Right lobe of liver (tissue), 6 donors: ENCODE data around the gene MYADML2. TPM values are rescaled to one million over a fixed set of nuclear protein-coding genes. Genes with fewer than 3 reads are reported as not detected.

ENCODE experiments used
- ATAC-seq, 4 donors: fragments of 200-7000 bp; cut with Tn5 transposase; one replicate each; pipeline ENCODE4 v1.9.1; 2020; ENCODE audit warnings: mild to moderate bottlenecking in 4 of 4, moderate library complexity in 4 of 4
- DNase-seq, 3 donors: peaks; one replicate each; pipeline ENCODE4 v3.0.0-alpha.2; 2020
- H3K27ac ChIP-seq, 3 donors: fragments of 200-600 bp; one replicate each; pipeline ENCODE4 v1.8.0; 2022
- H3K27me3 ChIP-seq, 2 donors: fragments of 200-600 bp; one replicate each; pipeline ENCODE4 v1.8.0; 2022
- H3K36me3 ChIP-seq, 4 donors: fragments of 200-600 bp; sonication (generic) in 1 of 4; one replicate each; pipeline versions ENCODE4 v1.5.1 to v1.8.0; 2017 to 2022; ENCODE audit warnings: control low read depth in 1 of 4
- H3K4me1 ChIP-seq, 4 donors: fragments of 200-600 bp; sonication (generic) in 1 of 4; one replicate each; pipeline versions ENCODE4 v1.5.1 to v1.8.0; 2017 to 2022; ENCODE audit warnings: control low read depth in 1 of 4
- H3K4me3 ChIP-seq, 3 donors: fragments of 200-600 bp; one replicate each; pipeline ENCODE4 v1.8.0; 2022
- H3K9me3 ChIP-seq, 4 donors: fragments of 200-600 bp; sonication (generic) in 1 of 4; one replicate each; pipeline versions ENCODE4 v1.5.1 to v1.8.0; 2017 to 2022; ENCODE audit warnings: control low read depth in 1 of 4
- POLR2A ChIP-seq: fragments of 450-650 bp; IDR thresholded peaks from one replicate; pipeline ENCODE4 v1.6.1; 2017; ENCODE audit warnings: antibody characterized with exemption, mild to moderate bottlenecking
- WGBS: methylation state at CpG from one replicate; pipeline ENCODE4 v1.1.6; 2018; ENCODE audit warnings: low coverage, low lambda C conversion rate; ENCODE audit not compliant: insufficient coverage; ENCODE audit errors: missing lambda C conversion rate; 5-methylcytosine and 5-hydroxymethylcytosine counted together
- intact Hi-C, 2 donors: fragments of 100-400 bp; cut with DNase I; formaldehyde crosslinking; loops; one replicate each; pipeline versions ENCODE4 v1.11.2 to v1.14.1; 2022
- total RNA-seq, 6 experiments: library from RNA; depleted of rRNA in 2 of 6; stranded (reverse); fragments of >200 nt in 2 of 6; fragmentation: NEBNext Ultra II Directional in 3 of 6; extraction: Animal tissue kit (Norgen Biotek cat#: 25700) in 3 of 6; gene quantifications; one replicate each; pipeline versions ENCODE4 v1.1.0 to v1.2.4, GENCODE V29; 2016 to 2023
- TF ChIP-seq, protein P1 (sequence below), 4 donors: fragments of 200-600 bp in 3 of 4; fragments of 450-650 bp in 1 of 4; IDR thresholded peaks; one replicate each; pipeline versions ENCODE4 v1.5.1 to v1.8.0; 2016 to 2022; ENCODE audit warnings: antibody characterized with exemption in 4 of 4, mild to moderate bottlenecking in 2 of 4
- donor health status: DM: no; HTN: yes; CAD: no.
- donor health status: DM: no; HTN: no; CAD: no.
- donor health status: DM: no; HTN: no; CAD: no.
- donor health status: DM: no; HTN: yes; CAD: no.
- donor health status: DM: no; HTN: yes; CAD: no.

MYADML2 gene
- total RNA-seq, 6 experiments from 2014 or later, result not detected

DNA sequence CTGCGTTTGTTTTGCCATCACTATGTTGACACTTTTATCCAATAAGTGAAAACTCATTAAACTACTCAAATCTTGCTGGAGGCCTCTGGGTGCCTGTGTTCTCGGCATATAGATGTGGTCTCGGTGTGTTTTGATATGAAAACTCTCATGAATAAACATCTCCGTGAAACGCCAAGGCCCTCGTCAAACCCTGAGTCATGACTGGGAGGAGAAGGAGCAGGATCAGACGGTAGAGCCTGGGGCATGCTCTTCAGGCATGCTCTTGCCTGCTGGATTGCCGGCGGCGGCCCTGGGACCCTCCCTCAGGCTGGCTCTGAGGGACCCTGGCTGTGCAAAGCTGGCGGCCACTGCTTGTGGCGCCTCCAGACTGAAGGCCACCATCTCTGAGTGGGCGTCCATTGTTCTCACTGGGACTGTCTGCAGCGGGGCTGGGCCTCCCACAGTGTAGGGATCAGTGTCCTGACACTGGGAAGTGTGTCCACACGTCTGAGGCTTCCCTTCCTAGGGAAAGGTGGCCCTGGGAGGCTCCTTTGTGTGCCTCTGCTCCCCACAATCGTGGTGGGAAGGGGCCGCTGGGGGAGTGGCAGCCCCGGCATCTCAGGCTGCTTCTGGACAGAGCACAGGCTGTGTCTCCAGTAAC is 46.7 kb downstream of the MYADML2 start:
- peak; percentile 18 for TF ChIP-seq POLR2A
- TF ChIP-seq, protein P1, sequence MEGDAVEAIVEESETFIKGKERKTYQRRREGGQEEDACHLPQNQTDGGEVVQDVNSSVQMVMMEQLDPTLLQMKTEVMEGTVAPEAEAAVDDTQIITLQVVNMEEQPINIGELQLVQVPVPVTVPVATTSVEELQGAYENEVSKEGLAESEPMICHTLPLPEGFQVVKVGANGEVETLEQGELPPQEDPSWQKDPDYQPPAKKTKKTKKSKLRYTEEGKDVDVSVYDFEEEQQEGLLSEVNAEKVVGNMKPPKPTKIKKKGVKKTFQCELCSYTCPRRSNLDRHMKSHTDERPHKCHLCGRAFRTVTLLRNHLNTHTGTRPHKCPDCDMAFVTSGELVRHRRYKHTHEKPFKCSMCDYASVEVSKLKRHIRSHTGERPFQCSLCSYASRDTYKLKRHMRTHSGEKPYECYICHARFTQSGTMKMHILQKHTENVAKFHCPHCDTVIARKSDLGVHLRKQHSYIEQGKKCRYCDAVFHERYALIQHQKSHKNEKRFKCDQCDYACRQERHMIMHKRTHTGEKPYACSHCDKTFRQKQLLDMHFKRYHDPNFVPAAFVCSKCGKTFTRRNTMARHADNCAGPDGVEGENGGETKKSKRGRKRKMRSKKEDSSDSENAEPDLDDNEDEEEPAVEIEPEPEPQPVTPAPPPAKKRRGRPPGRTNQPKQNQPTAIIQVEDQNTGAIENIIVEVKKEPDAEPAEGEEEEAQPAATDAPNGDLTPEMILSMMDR (IDR thresholded peaks at IDR 0.05), result no peak
- no peak for DNase-seq
- Histone ChIP-seq H3K4me3 (no peak overlapping the region), H3K4me1 (peaks cover 0 to 21% (median 5%) of the 10 kb centered on the region in 4 donors), H3K36me3 (peaks cover 0 to 41% (median 10%) of the 10 kb centered on the region in 4 donors), H3K9me3 (no peaks in the 10 kb centered on the region), H3K27ac (no peak overlapping the region), H3K27me3 (no peaks in the 10 kb centered on the region)
- intact Hi-C loops, result no loop called here
- 80% methylated on average over 6 of the region's 18 CpGs for WGBS
- no peak for ATAC-seq

DNA sequence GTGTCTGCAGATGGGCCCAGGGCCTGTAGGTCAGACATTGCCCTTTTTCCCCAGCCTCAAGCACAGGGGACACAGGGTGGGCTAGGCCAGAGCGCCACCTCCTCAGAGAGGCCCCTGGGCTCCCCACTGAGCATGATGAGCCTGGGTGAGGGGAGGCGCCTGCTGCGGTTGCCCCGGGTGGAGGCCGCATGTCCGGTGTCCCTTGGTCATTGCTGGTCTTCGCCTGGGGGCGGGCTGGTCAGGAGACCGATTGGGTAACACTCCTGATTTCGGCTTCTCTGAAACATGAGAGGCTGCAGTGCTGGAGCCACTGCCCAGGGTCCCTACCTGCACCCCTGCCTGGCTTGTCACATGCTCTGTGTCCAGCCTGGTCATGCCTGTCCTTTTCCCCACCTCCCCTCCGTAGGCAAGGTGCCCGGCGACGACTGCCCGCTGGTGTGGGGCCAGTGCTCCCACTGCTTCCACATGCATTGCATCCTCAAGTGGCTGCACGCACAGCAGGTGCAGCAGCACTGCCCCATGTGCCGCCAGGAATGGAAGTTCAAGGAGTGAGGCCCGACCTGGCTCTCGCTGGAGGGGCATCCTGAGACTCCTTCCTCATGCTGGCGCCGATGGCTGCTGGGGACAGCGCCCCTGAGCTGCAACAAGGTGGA is 47.4 kb downstream of the MYADML2 start:
- Histone ChIP-seq H3K27ac (no peak overlapping the region), H3K9me3 (no peaks in the 10 kb centered on the region), H3K4me3 (no peak overlapping the region), H3K4me1 (peaks cover 0 to 21% (median 5%) of the 10 kb centered on the region in 4 donors), H3K27me3 (no peaks in the 10 kb centered on the region), H3K36me3 (peaks cover 0 to 40% (median 10%) of the 10 kb centered on the region in 4 donors)
- ATAC-seq, result no peak
- WGBS, result 59% methylated on average over 8 of the region's 22 CpGs
- DNase-seq, result peak in 1 of 3 donors; percentile 48
- intact Hi-C loops, result no loop called here
- TF ChIP-seq, protein P1 (IDR thresholded peaks at IDR 0.05), result no peak
- TF ChIP-seq POLR2A, result no peak

DNA sequence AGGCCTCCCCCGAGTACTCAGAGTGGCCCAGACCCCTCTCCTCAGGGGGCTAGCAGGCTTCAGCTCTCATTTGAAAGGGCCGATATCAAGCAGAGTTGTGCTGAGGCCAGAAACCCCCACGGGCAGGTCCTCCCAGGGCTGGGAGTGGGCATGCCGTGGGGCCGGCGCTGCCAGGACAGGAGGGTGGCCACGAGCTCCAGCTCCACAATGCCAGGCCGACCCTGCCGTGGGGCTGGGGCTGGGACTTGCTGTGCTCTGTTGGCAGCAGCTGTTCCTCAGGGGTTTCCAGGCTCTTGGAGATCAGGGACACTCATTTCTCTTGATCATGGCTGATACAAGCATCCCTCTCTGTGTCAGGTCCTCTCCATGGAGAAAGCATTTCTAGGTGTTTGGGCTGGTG is 48.1 kb downstream of the MYADML2 start:
- Histone ChIP-seq H3K36me3 (peaks cover 0 to 42% (median 10%) of the 10 kb centered on the region in 4 donors), H3K4me3 (no peak overlapping the region), H3K4me1 (peaks cover 0 to 21% (median 5%) of the 10 kb centered on the region in 4 donors), H3K9me3 (no peaks in the 10 kb centered on the region), H3K27ac (no peak overlapping the region), H3K27me3 (no peaks in the 10 kb centered on the region)
- TF ChIP-seq POLR2A, result no peak
- TF ChIP-seq, protein P1 (IDR thresholded peaks at IDR 0.05), result no peak
- DNase-seq (no peak), ATAC-seq (no peak)
- WGBS, result 100% methylated on average over 2 of the region's 9 CpGs
- intact Hi-C loops, result no loop called here

DNA sequence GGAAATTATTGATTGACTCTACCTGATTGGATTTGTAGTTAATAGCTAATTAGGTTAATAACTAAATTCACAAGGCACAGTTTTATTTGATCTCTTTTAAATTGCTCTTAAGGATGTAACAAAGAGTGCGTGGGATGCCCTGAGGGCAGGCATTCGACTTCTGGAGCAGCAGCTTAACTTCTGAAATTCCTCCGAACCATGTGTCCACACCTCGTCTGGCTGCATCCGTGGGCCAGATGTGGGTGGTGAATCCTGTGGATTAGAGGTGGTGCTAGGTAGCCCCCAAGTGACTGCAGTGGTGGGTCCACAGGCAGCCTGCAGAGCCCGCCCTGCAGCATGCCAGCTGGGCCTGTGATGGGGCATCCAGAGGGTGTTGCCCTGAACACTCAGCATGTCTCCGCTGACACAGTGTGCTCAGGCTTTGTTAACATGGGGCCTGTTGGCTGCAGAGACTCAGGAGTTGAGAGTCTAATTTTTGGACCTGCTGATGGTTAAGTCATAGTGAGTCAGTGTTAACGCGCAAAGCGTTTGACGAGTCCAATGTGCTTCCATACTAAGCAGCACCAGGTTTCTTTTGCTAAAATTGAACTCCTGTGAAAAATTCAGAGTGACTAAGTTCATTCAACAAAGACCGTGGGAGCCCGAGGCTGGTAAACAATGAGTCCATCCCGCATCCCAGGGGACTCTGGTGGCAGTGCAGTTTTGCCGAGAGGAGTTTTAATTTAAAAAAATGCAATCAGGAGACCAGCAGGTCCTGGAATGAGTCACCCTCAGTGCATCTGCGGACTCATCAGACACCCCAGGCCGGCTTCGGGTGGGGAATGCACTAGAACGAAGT is 48.8 kb downstream of the MYADML2 start:
- H3K4me3 ChIP-seq, result no peak overlapping the region
- peaks cover 0 to 21% (median 5%) of the 10 kb centered on the region in 4 donors for H3K4me1 ChIP-seq
- intact Hi-C loops, result no loop called here
- DNase-seq, result no peak
- no peaks in the 10 kb centered on the region for H3K9me3 ChIP-seq
- WGBS, result 89% methylated on average over 10 of the region's 19 CpGs
- TF ChIP-seq POLR2A, result no peak
- TF ChIP-seq, protein P1 (IDR thresholded peaks at IDR 0.05), result no peak
- H3K27ac ChIP-seq, result no peak overlapping the region
- ATAC-seq, result no peak
- no peaks in the 10 kb centered on the region for H3K27me3 ChIP-seq
- peaks cover 0 to 42% (median 10%) of the 10 kb centered on the region in 4 donors for H3K36me3 ChIP-seq
